PC-9 (cell line): Measurements from ENCODE around the gene FOXF1. TPM values are rescaled to one million over a fixed set of nuclear protein-coding genes. Genes with fewer than 3 reads are reported as not detected.

Experiments
- BruUV-seq: library from RNA; stranded (reverse); fragments of 400-500 nt; replicated peaks from 2 replicates; lab custom pipeline; 2021; lab: Mats Ljungman, UMichigan
- CTCF ChIA-PET: fragments of 300-600 bp; sonication (Branson Sonifier 250); formaldehyde crosslinking; loops from one replicate; lab custom pipeline; 2022; ENCODE audit warnings: antibody characterized with exemption; lab: Charles Lee
- POLR2A ChIA-PET: fragments of 300-600 bp; sonication (Branson Sonifier 250); formaldehyde crosslinking; loops from one replicate; lab custom pipeline; 2022; ENCODE audit warnings: antibody characterized with exemption; ENCODE audit not compliant: unreplicated experiment; lab: Charles Lee
- DNase-seq, 2 experiments: peaks; one replicate each; pipeline versions ENCODE4 v3.0.0 to v3.0.0-alpha.2; 2015 to 2022; ENCODE audit warnings: mixed read lengths in 1 of 2
- H2AFZ ChIP-seq: fragments of 200-600 bp; sonication (generic); 2 replicates; pipeline ENCODE4 v1.8.1; 2017; ENCODE audit warnings: antibody characterized with exemption
- H3F3A ChIP-seq: fragments of 200-600 bp; sonication (generic); 2 replicates; pipeline ENCODE4 v1.8.1; 2017; ENCODE audit warnings: antibody characterized with exemption, mild to moderate bottlenecking, low read depth; ENCODE audit not compliant: insufficient read depth
- H3K27ac ChIP-seq: fragments of 200-600 bp; sonication (generic); 2 replicates; pipeline ENCODE4 v1.6.1; 2016; ENCODE audit warnings: mixed run types
- H3K27me3 ChIP-seq: fragments of 200-600 bp; sonication (generic); 2 replicates; pipeline ENCODE4 v1.6.1; 2016; ENCODE audit warnings: low read depth, mixed run types; ENCODE audit not compliant: insufficient read depth
- H3K36me3 ChIP-seq: fragments of 200-600 bp; sonication (generic); 2 replicates; pipeline ENCODE4 v1.6.1; 2016; ENCODE audit warnings: low read depth, mixed run types
- H3K4me1 ChIP-seq: fragments of 200-600 bp; sonication (generic); replicated peaks from 2 replicates; pipeline ENCODE4 v1.6.1; 2016; ENCODE audit warnings: mixed run types; ENCODE audit not compliant: insufficient read depth
- H3K4me2 ChIP-seq: fragments of 200-600 bp; sonication (generic); 2 replicates; pipeline ENCODE4 v1.6.1; 2017; ENCODE audit warnings: mixed run types
- H3K4me3 ChIP-seq: fragments of 200-600 bp; sonication (generic); 2 replicates; pipeline ENCODE4 v1.6.1; 2016; ENCODE audit warnings: mixed run types
- H3K79me2 ChIP-seq: fragments of 200-600 bp; sonication (generic); 2 replicates; pipeline ENCODE4 v1.6.1; 2017; ENCODE audit warnings: low read depth, mixed run types
- H3K9me2 ChIP-seq: fragments of 200-600 bp; sonication (generic); 2 replicates; pipeline ENCODE4 v1.8.1; 2017; ENCODE audit warnings: mild to moderate bottlenecking; ENCODE audit not compliant: insufficient read depth
- H3K9me3 ChIP-seq: fragments of 200-600 bp; sonication (generic); 2 replicates; pipeline ENCODE4 v1.8.1; 2016; ENCODE audit warnings: low read depth; ENCODE audit not compliant: insufficient read depth
- H4K20me1 ChIP-seq: fragments of 200-600 bp; sonication (generic); 2 replicates; pipeline ENCODE4 v1.8.1; 2017; ENCODE audit not compliant: insufficient read depth
- CTCF ChIP-seq: fragments of 200-600 bp; sonication (generic); conservative IDR thresholded peaks from 2 replicates; pipeline ENCODE4 v1.6.1; 2017; ENCODE audit warnings: mixed run types, antibody characterized with exemption, mild to moderate bottlenecking, moderate library complexity
- EZH2 ChIP-seq: fragments of 200-600 bp; sonication (generic); IDR thresholded peaks from 2 replicates; pipeline ENCODE4 v1.8.0; 2017; ENCODE audit warnings: antibody characterized with exemption, low read depth
- intact Hi-C: fragments of 100-400 bp; cut with micrococcal nuclease; formaldehyde crosslinking; loops from one replicate; pipeline ENCODE4 v1.10.0; 2022; ENCODE audit not compliant: unreplicated experiment
- total RNA-seq: library from RNA; stranded (reverse); gene quantifications from 2 replicates; pipeline ENCODE4 v1.2.3, GENCODE V29; 2021

Gene FOXF1
- total RNA-seq, 1 experiment from 2014 or later: not detected

- no peaks in the 10 kb centered on the region for H3K4me1 ChIP-seq
- H4K20me1 ChIP-seq: 0 out of 2 replicates have a peak, but pooled peaks cover 6% of the 10 kb centered on the region
- peaks cover 40% of the 10 kb centered on the region for H3K27me3 ChIP-seq
- CTCF ChIA-PET: no interaction called here
- H3K36me3 ChIP-seq: no peaks in the 10 kb centered on the region
- intact Hi-C loops: no loop called here
- no peaks in the 10 kb centered on the region for H3K9me2 ChIP-seq
- H3F3A ChIP-seq: no peaks in the 10 kb centered on the region
- H3K4me2 ChIP-seq: no peak overlapping the region
- POLR2A ChIA-PET: no interaction called here
- no peak overlapping the region for H3K27ac ChIP-seq
- no peak overlapping the region for H3K4me3 ChIP-seq
- H2AFZ ChIP-seq: no peak overlapping the region
- TF ChIP-seq CTCF: no peak
- no peak for TF ChIP-seq EZH2
- H3K9me3 ChIP-seq: no peaks in the 10 kb centered on the region
- BruUV-seq: no TSS peak
- H3K79me2 ChIP-seq: no peaks in the 10 kb centered on the region
- peak in 1 of 2 experiments; percentile 27 for DNase-seq
Measured at GRCh38 chr16:86508947-86509758, 1.2 kb upstream of the FOXF1 start.

- H3K9me2 ChIP-seq: no peaks in the 10 kb centered on the region
- H3K79me2 ChIP-seq: no peaks in the 10 kb centered on the region
- ChIA-PET POLR2A (no interaction called here), CTCF (interaction anchor here (0.6 kb wide), 1 partner anchor 9 kb away, joined by 3 read pairs; no protein-coding TSS in a partner anchor)
- H3F3A ChIP-seq: no peaks in the 10 kb centered on the region
- H3K27ac ChIP-seq: no peak overlapping the region
- no peaks in the 10 kb centered on the region for H3K4me1 ChIP-seq
- H3K36me3 ChIP-seq: no peaks in the 10 kb centered on the region
- H3K4me3 ChIP-seq: no peak overlapping the region
- intact Hi-C loops: loop anchor here (10.0 kb wide), 1 partner anchor 165 kb away; no protein-coding TSS in a partner anchor
- no peak for TF ChIP-seq EZH2
- 0 out of 2 replicates have a peak, but pooled peaks cover 6% of the 10 kb centered on the region for H4K20me1 ChIP-seq
- no peak for DNase-seq
- no peaks in the 10 kb centered on the region for H3K9me3 ChIP-seq
- H2AFZ ChIP-seq: no peak overlapping the region
- H3K4me2 ChIP-seq: no peak overlapping the region
- BruUV-seq: no TSS peak
- H3K27me3 ChIP-seq: peaks cover 36% of the 10 kb centered on the region
Measured at GRCh38 chr16:86509759-86510464, 415 bp upstream of the FOXF1 start.

- no peak for DNase-seq
- H3F3A ChIP-seq: no peaks in the 10 kb centered on the region
- intact Hi-C loops: loop anchor here (10.0 kb wide), 1 partner anchor 167 kb away; no protein-coding TSS in a partner anchor
- no TSS peak for BruUV-seq
- 0 out of 2 replicates have a peak, but pooled peaks cover 6% of the 10 kb centered on the region for H4K20me1 ChIP-seq
- H3K4me1 ChIP-seq: no peaks in the 10 kb centered on the region
- no peaks in the 10 kb centered on the region for H3K79me2 ChIP-seq
- POLR2A ChIA-PET: no interaction called here
- no peak overlapping the region for H3K4me2 ChIP-seq
- H3K9me3 ChIP-seq: no peaks in the 10 kb centered on the region
- H3K36me3 ChIP-seq: no peaks in the 10 kb centered on the region
- no peak for TF ChIP-seq EZH2
- no peak for TF ChIP-seq CTCF
- peaks cover 30% of the 10 kb centered on the region for H3K27me3 ChIP-seq
- H3K27ac ChIP-seq: no peak overlapping the region
- H3K4me3 ChIP-seq: no peak overlapping the region
- CTCF ChIA-PET: no interaction called here
- H2AFZ ChIP-seq: no peak overlapping the region
- H3K9me2 ChIP-seq: no peaks in the 10 kb centered on the region
Measured at GRCh38 chr16:86511317-86512161, 1.2 kb downstream of the FOXF1 start.
